ENCODE results near the gene OLFM1. TPM values are rescaled to one million over a fixed set of nuclear protein-coding genes. Genes with fewer than 3 reads are reported as not detected.
A peak's percentile ranks its signal among the peaks of the same experiment; 100 is the strongest.

Gene OLFM1
- total and polyA plus RNA-seq, 4 donors: 2.0 to 5.9 (median 4.4) TPM

- Histone ChIP-seq H3K9ac (ENCODE audit: low read depth in 1 of 2, low read length in 2 of 2) (no peak overlapping the region), H3K27me3 (ENCODE audit: control insufficient read depth in 4 of 4, insufficient read depth in 4 of 4, low read length in 3 of 4) (peaks cover 0 to 7% (median 2%) of the 10 kb centered on the region in 4 donors), H3K27ac (ENCODE audit: low read depth in 1 of 2, low read length in 2 of 2) (no peak overlapping the region), H3K4me1 (ENCODE audit: control insufficient read depth in 4 of 4, insufficient read depth in 4 of 4, low read length in 3 of 4) (peaks cover 7 to 24% (median 13%) of the 10 kb centered on the region in 4 donors), H3K9me3 (ENCODE audit: control insufficient read depth in 4 of 4, low read length in 3 of 4) (no peaks in the 10 kb centered on the region), H3K4me3 (ENCODE audit: low read depth in 1 of 3, low read length in 3 of 3) (peak overlapping the region in 1 of 3 donors; percentile 52), H3K36me3 (ENCODE audit: control insufficient read depth in 4 of 4, insufficient read depth in 3 of 4, low read depth in 1 of 4, low read length in 3 of 4) (no peaks in the 10 kb centered on the region)
- TF ChIP-seq RAD21 (IDR thresholded peaks at IDR 0.05): no peak
- no peak for TF ChIP-seq FOXA2 (IDR thresholded peaks at IDR 0.05)
- TF ChIP-seq CTCF (IDR thresholded peaks at IDR 0.05; ENCODE audit: low read depth, low read length, missing input control): no peak
- no peak for TF ChIP-seq MAX (IDR thresholded peaks at IDR 0.05)
- TF ChIP-seq JUND (IDR thresholded peaks at IDR 0.05): no peak
- no peak for TF ChIP-seq ATF3 (IDR thresholded peaks at IDR 0.05)
- TF ChIP-seq, protein P1, sequence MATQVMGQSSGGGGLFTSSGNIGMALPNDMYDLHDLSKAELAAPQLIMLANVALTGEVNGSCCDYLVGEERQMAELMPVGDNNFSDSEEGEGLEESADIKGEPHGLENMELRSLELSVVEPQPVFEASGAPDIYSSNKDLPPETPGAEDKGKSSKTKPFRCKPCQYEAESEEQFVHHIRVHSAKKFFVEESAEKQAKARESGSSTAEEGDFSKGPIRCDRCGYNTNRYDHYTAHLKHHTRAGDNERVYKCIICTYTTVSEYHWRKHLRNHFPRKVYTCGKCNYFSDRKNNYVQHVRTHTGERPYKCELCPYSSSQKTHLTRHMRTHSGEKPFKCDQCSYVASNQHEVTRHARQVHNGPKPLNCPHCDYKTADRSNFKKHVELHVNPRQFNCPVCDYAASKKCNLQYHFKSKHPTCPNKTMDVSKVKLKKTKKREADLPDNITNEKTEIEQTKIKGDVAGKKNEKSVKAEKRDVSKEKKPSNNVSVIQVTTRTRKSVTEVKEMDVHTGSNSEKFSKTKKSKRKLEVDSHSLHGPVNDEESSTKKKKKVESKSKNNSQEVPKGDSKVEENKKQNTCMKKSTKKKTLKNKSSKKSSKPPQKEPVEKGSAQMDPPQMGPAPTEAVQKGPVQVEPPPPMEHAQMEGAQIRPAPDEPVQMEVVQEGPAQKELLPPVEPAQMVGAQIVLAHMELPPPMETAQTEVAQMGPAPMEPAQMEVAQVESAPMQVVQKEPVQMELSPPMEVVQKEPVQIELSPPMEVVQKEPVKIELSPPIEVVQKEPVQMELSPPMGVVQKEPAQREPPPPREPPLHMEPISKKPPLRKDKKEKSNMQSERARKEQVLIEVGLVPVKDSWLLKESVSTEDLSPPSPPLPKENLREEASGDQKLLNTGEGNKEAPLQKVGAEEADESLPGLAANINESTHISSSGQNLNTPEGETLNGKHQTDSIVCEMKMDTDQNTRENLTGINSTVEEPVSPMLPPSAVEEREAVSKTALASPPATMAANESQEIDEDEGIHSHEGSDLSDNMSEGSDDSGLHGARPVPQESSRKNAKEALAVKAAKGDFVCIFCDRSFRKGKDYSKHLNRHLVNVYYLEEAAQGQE (IDR thresholded peaks at IDR 0.05): no peak
- TF ChIP-seq NR2F2 (IDR thresholded peaks at IDR 0.05): no peak
- 3% methylated on average over 57 of the region's 57 CpGs for WGBS
- no peak for DNase-seq (ENCODE audit: low spot score)
Measured at GRCh38 chr9:135087899-135088347, 455 bp downstream of the OLFM1 start.

DNA sequence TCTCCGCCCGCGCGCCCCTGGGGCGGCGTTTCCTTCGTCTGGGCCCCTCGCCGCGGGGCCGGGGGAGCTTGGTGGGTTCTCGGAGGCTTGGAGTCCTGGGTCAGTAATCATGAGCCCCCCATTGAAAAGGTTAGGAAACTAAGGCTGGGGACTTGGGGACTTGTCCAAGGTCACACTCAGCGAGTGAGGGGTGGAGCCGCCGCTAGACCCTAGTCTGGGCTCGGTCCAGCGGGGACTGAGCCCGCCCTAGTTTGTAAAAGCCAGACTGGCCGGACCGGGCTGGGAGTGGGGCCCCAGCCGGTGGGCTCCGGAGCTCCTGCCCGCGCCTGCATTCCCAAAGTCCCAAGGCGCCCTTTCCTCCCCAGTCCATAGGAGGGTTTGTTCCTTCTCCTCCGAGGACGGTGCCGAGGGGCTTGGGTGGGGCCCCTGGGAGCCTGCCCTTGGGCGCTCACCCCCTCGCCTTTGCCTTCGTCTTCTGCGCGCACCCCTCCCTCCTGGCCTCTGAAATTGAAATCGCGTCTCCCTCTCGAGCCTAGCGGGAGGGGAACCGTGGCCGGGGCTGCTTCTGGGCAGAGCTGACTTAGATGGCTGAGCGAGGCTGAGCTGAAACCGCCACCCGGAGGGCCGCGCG is 995 bp downstream of the OLFM1 start:
- Histone ChIP-seq H3K9ac (ENCODE audit: low read depth in 1 of 2, low read length in 2 of 2) (no peak overlapping the region), H3K4me1 (ENCODE audit: control insufficient read depth in 4 of 4, insufficient read depth in 4 of 4, low read length in 3 of 4) (peaks cover 7 to 24% (median 13%) of the 10 kb centered on the region in 4 donors), H3K27ac (ENCODE audit: low read depth in 1 of 2, low read length in 2 of 2) (no peak overlapping the region), H3K9me3 (ENCODE audit: control insufficient read depth in 4 of 4, low read length in 3 of 4) (no peaks in the 10 kb centered on the region), H3K27me3 (ENCODE audit: control insufficient read depth in 4 of 4, insufficient read depth in 4 of 4, low read length in 3 of 4) (peaks cover 0 to 7% (median 2%) of the 10 kb centered on the region in 4 donors), H3K36me3 (ENCODE audit: control insufficient read depth in 4 of 4, insufficient read depth in 3 of 4, low read depth in 1 of 4, low read length in 3 of 4) (no peaks in the 10 kb centered on the region), H3K4me3 (ENCODE audit: low read depth in 1 of 3, low read length in 3 of 3) (peak overlapping the region in 1 of 3 donors; percentile 52)
- WGBS: 5% methylated on average over 45 of the region's 45 CpGs
- DNase-seq (ENCODE audit: low spot score): no peak
- TF ChIP-seq EGR1 (IDR thresholded peaks at IDR 0.05; ENCODE audit: low read depth in 2 of 2) (no peak), TAF1 (conservative IDR thresholded peaks at IDR 0.05) (no peak), FOXA2 (IDR thresholded peaks at IDR 0.05) (no peak), RXRA (IDR thresholded peaks at IDR 0.05) (no peak), NR2F2 (IDR thresholded peaks at IDR 0.05) (no peak), GABPA (IDR thresholded peaks at IDR 0.05 in 1 of 2, conservative IDR thresholded peaks at IDR 0.05 in 1 of 2) (no peak), JUND (IDR thresholded peaks at IDR 0.05) (no peak), RAD21 (IDR thresholded peaks at IDR 0.05) (no peak), YY1 (IDR thresholded peaks at IDR 0.05) (no peak), ATF3 (IDR thresholded peaks at IDR 0.05) (no peak), HNF4G (IDR thresholded peaks at IDR 0.05) (no peak), MAX (IDR thresholded peaks at IDR 0.05) (no peak), CTCF (IDR thresholded peaks at IDR 0.05; ENCODE audit: low read depth, low read length, missing input control) (no peak)
- TF ChIP-seq, protein P2, sequence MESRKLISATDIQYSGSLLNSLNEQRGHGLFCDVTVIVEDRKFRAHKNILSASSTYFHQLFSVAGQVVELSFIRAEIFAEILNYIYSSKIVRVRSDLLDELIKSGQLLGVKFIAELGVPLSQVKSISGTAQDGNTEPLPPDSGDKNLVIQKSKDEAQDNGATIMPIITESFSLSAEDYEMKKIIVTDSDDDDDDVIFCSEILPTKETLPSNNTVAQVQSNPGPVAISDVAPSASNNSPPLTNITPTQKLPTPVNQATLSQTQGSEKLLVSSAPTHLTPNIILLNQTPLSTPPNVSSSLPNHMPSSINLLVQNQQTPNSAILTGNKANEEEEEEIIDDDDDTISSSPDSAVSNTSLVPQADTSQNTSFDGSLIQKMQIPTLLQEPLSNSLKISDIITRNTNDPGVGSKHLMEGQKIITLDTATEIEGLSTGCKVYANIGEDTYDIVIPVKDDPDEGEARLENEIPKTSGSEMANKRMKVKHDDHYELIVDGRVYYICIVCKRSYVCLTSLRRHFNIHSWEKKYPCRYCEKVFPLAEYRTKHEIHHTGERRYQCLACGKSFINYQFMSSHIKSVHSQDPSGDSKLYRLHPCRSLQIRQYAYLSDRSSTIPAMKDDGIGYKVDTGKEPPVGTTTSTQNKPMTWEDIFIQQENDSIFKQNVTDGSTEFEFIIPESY (IDR thresholded peaks at IDR 0.05): no peak

All from liver (tissue), 9 donors.